SKM-1 (cell line): ENCODE data around the gene SLC30A3.

Experiments used
- DNase-seq: peaks from one replicate; lab custom pipeline; 2025; ENCODE audit not compliant: unreplicated experiment; lab: John Stamatoyannopoulos, UW

Gene SLC30A3

DNA sequence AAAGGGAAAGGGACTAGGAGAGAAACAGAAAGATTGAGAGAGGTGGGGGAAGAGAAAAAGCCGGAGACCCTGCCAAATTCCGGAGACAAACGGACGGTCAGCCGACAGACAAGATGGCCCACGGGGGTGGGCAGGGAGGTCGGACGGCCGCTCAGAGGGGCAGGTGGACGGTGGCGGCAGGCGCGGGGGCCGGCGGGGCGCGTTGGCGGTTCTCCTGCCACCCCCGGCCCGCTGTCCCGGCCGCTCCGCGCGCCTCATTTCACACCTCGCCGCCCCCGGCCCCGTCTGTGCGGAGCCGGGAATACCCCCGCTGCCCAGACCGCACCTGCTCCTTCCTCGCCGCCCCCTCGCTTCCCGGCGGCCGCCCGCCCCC lies 935 bp downstream of the SLC30A3 start:
- DNase-seq: no peak

DNA sequence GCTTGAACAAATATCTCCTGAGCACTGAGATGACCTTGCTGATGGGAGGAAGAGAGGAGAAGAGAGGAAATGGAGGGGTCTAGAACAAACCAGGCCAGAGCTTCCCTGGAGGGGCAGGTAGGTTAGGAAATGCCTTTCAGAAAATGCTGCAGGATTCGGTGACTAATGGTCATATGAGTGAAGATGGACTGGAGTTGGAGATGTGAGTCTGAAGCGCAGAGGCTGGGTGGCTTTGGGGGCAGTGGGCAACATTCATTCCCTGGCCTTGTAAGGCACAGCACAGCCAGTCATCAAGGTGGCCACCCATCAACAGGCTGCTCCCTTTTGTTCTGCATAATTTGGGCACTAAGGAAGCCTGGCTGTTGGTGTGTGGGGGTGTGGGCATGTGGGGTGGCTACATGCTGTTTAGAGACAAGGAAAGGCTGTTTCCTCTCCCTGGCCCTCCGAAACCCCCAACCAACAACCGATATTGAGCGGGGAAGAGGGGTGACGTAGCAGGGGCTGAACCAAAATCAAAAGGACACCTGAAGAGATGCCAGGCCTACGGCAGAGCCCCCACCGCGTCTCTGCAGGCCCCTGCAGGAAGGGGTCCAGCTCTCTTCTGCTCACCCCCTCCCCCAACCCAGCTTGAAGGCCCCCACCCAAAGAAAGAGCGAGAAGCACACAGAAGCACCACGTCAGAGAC lies 1.5 kb downstream of the SLC30A3 start:
- DNase-seq: no peak

GRCh38 chr2:27258051-27258450 lies 4.8 kb downstream of the SLC30A3 start:
- DNase-seq: no peak

DNA sequence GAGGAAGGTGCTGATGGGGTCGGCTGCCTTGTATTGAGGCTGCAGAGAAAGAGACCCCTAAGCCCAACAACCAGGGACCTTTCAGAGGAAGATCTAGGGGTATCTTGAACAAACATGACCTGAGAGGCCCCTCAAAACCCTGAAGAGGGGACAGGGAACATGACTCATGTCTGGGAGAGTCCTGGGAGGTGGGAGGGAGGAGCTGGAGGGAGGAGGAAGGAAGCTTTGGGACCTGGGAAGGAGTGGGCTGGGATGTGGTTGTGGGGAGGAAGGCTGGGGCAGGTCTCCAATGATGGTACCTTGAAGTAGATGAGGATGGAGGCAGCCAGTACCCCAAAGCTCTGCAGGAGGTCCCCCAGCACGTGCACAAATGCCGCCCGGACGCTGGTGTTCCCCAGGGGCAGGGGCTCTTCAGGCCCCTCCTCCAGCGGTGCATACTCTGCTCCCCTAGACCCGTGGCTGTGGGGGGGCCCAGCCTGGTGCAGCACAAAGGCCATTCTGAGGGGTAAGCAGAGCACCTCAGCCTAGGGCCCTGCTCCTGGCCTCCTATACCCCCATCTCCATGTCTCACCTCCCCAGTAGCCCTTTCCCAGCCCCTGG lies 5.9 kb downstream of the SLC30A3 start:
- no peak for DNase-seq

DNA sequence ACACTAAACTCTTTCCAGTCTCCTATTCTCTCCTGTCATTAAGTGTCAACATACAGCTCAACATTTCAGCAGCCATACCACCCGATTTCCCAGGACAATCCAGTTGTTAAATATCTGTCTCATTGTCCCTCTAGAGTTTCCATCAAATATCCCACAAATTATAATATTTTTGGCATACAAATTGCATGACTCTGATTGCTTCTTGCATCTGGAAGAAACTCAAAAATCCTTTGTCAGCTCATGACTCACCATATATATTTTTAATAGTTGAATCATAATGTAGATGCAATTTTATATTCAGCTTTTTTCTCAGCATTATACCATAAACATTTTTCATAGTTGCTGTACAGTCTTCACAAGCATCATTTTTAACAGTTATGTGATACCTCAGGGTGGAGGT lies 7.2 kb downstream of the SLC30A3 start:
- DNase-seq: no peak

- no peak for DNase-seq
Observed at GRCh38 chr2:27255187-27255586, 7.7 kb downstream of the SLC30A3 start.

- DNase-seq: no peak
Observed at GRCh38 chr2:27251766-27252165, 11.1 kb downstream of the SLC30A3 start.

- no peak for DNase-seq
Observed at GRCh38 chr2:27250652-27251379, 12.0 kb downstream of the SLC30A3 start.

DNA sequence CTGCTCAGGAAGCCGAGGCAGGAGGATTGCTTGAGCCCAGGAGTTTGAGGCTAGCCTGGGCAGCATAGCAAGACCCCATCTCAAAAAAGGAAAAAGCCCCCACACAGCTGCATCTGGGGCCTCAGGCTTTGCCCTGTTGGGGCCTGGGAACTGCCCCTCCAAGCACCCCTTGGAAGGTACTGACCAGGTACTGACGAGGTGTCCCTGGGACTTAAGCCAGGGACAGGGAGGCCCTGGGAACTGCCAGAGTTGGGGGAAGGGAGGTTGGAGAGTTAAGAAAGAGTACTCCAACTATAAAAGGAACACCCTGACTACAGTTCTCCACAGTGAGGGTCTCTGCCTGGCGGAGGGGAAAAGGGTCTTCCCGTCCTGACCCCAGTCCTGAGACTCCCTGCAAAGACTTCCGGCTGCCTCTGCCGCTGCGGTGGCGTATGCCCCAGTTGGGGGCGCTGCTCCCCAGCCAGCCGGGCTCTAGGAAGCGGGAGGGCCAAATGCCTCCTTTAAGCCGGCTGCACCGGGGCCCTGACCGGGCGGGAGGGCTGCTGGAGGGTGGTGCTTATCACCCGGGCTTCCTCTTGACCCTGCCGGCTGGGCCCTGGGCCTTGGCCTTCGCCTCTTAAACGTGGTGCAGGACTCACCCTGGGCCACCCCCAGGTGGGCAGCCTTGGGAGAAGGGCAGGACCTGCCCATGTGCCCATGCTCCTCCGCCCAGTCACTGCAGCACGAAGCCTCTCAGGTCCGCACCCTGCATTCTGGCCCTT lies 12.8 kb downstream of the SLC30A3 start:
- DNase-seq: peak; percentile 28

- DNase-seq: no peak
Observed at GRCh38 chr2:27249159-27249890, 13.5 kb downstream of the SLC30A3 start.

DNA sequence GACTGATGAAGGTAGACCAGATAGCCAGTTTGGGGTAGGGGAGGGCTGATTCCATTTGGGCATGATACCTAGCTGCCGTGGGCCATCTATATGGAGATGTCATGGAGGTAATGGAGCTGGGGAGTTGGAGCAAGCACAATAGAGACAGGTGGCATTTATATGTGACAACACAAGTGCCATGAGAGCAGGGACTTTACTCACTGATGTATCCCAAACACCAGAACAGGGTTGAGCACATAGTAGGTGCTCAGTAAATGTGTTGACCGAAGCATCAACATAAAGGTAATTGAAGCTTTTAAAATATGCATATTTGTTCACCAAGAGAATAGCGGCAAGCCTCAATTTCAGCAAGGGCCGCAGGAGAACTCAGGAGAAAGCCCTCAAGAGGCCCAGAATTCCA lies 15.0 kb downstream of the SLC30A3 start:
- DNase-seq: no peak

DNA sequence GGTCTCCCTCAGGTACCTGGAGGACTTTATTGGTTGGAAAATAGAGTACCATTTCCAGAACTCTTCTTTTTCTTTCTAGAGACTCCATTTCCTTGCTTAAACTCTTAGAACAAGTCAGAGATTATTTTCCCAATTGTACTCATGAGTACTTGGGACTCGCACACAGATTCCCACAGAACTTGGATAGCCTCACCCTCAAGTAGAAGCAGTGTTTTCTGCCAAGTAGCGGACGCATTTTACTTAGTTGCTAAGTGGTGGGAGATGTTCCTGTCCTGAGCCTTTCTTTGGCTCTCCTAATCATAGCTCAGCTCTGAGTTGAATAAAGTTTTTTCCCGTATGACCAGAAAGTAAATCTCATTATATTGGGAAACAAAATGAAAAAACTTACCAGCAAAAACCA lies 17.2 kb downstream of the SLC30A3 start:
- DNase-seq: no peak

DNA sequence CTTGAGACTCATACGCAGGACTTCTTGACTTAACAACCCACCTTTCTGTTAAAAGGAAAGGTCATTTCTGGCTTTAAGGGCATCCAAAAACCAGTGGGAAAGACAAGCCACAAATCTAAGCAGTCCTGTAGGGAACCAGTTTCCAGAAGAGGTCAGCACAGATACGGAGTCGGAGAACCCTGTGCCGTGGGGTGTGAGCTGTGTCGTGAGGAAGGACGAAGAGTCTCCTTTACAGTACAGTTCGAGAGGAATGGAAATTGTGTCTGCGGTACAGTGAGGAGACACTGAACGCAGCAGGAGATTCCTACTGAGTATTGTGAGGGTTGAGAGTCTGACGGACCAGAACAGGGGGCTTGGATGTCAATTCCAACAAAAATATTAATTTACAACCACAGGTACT lies 17.7 kb downstream of the SLC30A3 start:
- no peak for DNase-seq

DNA sequence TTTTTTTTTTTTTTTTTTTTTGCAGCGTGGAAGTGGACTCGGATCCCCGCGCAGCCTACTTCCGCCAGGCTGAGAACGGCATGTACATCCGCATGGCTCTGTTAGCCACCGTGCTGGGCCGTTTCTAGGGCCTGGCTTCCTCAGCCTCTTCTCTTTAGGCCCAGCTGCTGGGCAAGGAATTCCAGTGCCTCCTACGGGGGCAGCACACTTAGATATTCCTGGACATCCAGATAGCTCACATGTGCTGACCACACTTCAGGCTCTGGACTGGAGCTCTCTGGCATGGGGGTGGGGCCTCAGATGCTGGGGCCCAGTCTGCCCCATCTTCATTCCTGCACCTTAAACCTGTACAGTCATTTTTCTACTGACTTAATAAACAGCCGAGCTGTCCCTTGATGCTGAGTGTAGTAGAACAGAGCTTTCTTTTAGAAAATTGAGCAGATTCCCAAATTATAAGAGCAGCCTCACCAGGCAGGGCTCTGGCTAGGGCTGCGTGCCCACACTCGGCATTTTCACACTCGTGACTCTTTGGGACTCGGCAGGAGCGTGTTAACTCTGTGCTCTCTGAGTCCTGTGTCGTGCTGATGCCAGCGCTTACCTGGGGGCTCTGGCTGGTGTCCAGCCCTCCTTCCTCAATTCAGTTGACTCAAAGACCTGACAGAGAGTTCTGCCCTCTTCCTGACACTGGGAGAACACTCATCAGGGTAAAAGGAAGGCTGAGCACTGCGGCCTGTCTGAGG lies 19.3 kb downstream of the SLC30A3 start:
- DNase-seq: no peak

- DNase-seq: no peak
Observed at GRCh38 chr2:27242614-27242951, 20.3 kb downstream of the SLC30A3 start.

GRCh38 chr2:27241761-27242613 lies 20.9 kb downstream of the SLC30A3 start:
- no peak for DNase-seq

- no peak for DNase-seq
Observed at GRCh38 chr2:27240406-27240805, 22.4 kb downstream of the SLC30A3 start.

DNA sequence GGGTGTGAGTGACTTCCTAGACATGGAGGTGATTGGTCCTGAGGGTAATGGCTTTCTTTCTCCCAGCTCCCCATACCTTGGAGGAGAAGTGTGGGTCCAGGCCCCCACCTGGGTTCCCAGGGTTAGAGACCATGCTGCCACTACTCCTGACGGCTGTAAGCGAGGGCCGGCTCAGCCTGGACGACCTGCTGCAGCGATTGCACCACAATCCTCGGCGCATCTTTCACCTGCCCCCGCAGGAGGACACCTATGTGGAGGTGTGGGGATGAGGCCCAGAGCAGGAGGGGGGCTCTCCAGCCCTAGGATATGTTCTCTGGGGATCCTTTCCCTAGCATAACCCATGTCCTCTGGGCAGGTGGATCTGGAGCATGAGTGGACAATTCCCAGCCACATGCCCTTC lies 23.9 kb downstream of the SLC30A3 start:
- no peak for DNase-seq

- no peak for DNase-seq
Observed at GRCh38 chr2:27237341-27237945, 25.4 kb downstream of the SLC30A3 start.
